Measurements from ENCODE around the gene SORD.
"Not testable (repeated sequence)": the region's sequence is repeated elsewhere in the genome, so short reads cannot be mapped to it uniquely, and the experiment has no call there.

Gene SORD

GRCh38 chr15:45093622-45094357 is 70.8 kb downstream of the SORD start:
- Mint-ChIP-seq H3K27me3 (peaks cover 33% of the 10 kb centered on the region), H3K36me3 (no peaks in the 10 kb centered on the region), H3K4me1 (no peaks in the 10 kb centered on the region), H3K9me3 (peaks cover 3% of the 10 kb centered on the region), H3K4me3 (no peak overlapping the region), H3K27ac (no peak overlapping the region)
- no peak for ATAC-seq

GRCh38 chr15:45094358-45094730 is 71.3 kb downstream of the SORD start:
- H3K36me3 Mint-ChIP-seq: no peaks in the 10 kb centered on the region

GRCh38 chr15:45095661-45096060 is 72.7 kb downstream of the SORD start:
- Mint-ChIP-seq H3K4me1 (no peaks in the 10 kb centered on the region), H3K9me3 (peaks cover 3% of the 10 kb centered on the region), H3K36me3 (no peaks in the 10 kb centered on the region), H3K27me3 (peaks cover 41% of the 10 kb centered on the region), H3K4me3 (no peak overlapping the region), H3K27ac (no peak overlapping the region)
- no peak for ATAC-seq

More at GRCh38 chr15:45094358-45094730, 71.3 kb downstream of the SORD start:
- Mint-ChIP-seq H3K9me3 (peaks cover 3% of the 10 kb centered on the region), H3K27ac (no peak overlapping the region), H3K4me1 (no peaks in the 10 kb centered on the region), H3K27me3 (peaks cover 36% of the 10 kb centered on the region), H3K4me3 (no peak overlapping the region)
- peak; percentile 26 for ATAC-seq

DNA sequence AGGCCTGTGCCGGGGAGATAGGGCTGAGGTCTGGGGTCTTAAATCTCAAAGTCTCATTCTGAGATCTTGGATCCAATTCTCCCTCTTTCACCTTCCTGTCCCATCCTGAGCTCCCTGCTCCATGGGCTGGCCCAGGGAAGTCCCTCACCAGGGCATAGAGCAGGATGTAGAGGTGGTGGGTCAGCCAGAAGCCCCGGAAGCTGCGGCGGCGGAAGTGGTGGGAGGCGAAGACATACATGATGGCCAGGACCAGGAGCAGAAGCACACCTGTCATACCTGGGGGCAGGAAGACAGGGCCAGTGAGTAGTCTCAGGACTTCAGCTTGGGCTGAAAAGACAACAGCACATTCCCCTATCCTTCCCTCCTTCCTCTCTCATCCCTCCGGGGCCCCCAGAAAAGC is 74.5 kb downstream of the SORD start:
- H3K36me3 Mint-ChIP-seq: no peaks in the 10 kb centered on the region
- peaks cover 36% of the 10 kb centered on the region for H3K27me3 Mint-ChIP-seq
- no peak overlapping the region for H3K27ac Mint-ChIP-seq
- peaks cover 3% of the 10 kb centered on the region for H3K9me3 Mint-ChIP-seq
- H3K4me1 Mint-ChIP-seq: no peaks in the 10 kb centered on the region
- H3K4me3 Mint-ChIP-seq: no peak overlapping the region
- ATAC-seq: no peak

DNA sequence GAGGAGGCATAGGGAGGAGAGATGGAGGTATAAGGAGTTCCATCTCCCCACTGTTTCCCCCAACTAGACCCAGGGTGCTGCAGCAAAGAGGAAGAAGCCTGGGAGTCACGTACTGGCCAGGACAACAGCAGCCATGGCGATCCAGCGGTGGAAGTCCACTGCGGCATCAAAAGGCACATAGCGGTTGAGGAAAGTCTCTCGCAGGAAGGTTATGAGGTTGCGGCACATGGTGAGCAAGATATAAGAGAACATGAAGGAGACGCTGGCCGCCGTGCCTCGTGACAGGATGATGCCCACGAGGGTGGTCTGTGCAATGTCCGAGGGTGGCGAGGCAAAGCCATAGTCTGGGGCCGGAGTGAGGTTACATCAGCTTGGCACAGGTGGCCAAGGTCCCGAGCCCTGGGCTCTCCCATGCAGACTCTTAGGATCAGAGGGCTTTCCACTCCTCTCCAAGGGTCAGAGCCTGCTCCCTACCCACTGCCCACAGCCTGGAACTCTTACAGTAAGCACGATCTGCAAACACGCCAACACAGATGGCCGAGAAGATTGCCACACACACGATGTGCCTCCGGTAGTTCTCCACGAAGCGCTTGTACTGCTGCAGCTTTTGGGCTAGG is 76.7 kb downstream of the SORD start:
- peaks cover 25% of the 10 kb centered on the region for H3K27me3 Mint-ChIP-seq
- H3K4me3 Mint-ChIP-seq: no peak overlapping the region
- H3K9me3 Mint-ChIP-seq: no peaks in the 10 kb centered on the region
- H3K36me3 Mint-ChIP-seq: no peaks in the 10 kb centered on the region
- no peaks in the 10 kb centered on the region for H3K4me1 Mint-ChIP-seq
- no peak overlapping the region for H3K27ac Mint-ChIP-seq
- ATAC-seq: no peak

GRCh38 chr15:45100884-45101625 is 78.1 kb downstream of the SORD start:
- Mint-ChIP-seq H3K4me1 (no peaks in the 10 kb centered on the region), H3K27me3 (peaks cover 30% of the 10 kb centered on the region), H3K9me3 (no peaks in the 10 kb centered on the region), H3K36me3 (no peaks in the 10 kb centered on the region), H3K27ac (no peak overlapping the region), H3K4me3 (no peak overlapping the region)
- no peak for ATAC-seq

- ATAC-seq: no peak
- Mint-ChIP-seq H3K4me3 (no peak overlapping the region), H3K27ac (no peak overlapping the region), H3K9me3 (no peaks in the 10 kb centered on the region), H3K4me1 (no peaks in the 10 kb centered on the region), H3K36me3 (no peaks in the 10 kb centered on the region), H3K27me3 (peaks cover 37% of the 10 kb centered on the region)
Observed at GRCh38 chr15:45101749-45102148, 78.8 kb downstream of the SORD start.

DNA sequence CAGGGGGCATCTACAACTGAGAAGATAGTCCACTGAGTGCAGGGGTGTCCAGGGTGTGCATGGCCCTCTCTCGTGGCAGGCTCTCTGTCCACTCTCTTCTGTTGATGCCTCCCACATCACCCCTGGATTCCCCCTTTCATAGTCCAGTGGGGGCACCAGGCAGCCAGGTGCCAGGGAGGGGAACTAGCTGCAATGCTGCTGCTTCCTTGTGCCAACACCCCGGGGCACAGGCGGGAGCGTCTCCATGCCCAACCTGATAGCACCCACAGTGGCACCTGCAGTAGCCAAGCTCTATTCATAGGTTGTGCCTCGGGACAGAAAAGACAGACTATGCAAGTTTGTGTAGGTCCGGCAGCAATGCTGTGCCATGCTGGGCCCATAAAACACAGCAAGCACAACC is 79.2 kb downstream of the SORD start:
- H3K4me1 Mint-ChIP-seq: no peaks in the 10 kb centered on the region
- peaks cover 41% of the 10 kb centered on the region for H3K27me3 Mint-ChIP-seq
- no peak overlapping the region for H3K4me3 Mint-ChIP-seq
- no peaks in the 10 kb centered on the region for H3K36me3 Mint-ChIP-seq
- no peak overlapping the region for H3K27ac Mint-ChIP-seq
- ATAC-seq: no peak
- H3K9me3 Mint-ChIP-seq: no peaks in the 10 kb centered on the region

DNA sequence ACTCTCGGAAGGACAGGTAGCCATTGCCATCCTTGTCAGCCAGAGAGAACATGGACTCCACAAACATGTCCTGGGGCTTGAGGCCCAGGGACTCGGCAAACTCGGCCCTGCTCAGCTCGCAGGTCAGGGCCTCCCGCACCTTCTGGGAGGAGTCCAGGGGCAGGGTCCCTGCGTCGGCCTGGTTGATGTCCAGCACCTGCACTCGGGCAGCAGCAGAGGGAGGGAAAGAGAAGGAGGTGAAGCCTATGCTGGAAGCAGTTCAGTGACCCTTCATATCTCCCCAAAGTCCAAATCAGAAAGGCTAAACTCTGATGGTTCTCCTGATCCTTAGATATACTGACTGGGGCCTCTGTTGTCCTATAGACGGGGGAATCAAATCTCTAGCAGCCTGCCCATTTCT is 81.2 kb downstream of the SORD start:
- H3K9me3 Mint-ChIP-seq, H3K4me3 Mint-ChIP-seq, ATAC-seq, H3K4me1 Mint-ChIP-seq, H3K27ac Mint-ChIP-seq, H3K36me3 Mint-ChIP-seq: not testable (repeated sequence)
- peaks cover 56% of the 10 kb centered on the region for H3K27me3 Mint-ChIP-seq

DNA sequence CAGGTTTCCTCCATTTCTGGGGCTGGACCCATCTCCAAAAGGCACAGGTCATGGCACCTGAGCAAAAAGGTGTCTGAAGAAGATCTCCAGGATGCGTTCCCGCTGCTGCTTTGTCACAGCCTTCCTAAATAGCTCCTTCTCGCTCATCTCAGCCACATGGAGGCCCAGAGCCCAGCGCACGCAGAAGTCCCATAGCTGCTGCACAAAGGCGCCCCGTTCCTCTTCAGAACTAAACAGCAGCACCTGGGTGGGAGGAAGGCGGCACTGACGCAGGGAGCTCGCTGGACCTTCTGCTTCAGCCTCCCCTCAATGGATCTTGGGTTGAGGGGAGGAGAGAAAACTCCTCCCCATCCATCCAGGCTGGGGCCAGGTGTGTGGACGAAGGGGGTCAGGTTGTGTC is 82.6 kb downstream of the SORD start:
- Mint-ChIP-seq H3K4me1 (no peaks in the 10 kb centered on the region), H3K4me3 (no peak overlapping the region), H3K36me3 (no peaks in the 10 kb centered on the region), H3K9me3 (no peaks in the 10 kb centered on the region), H3K27ac (no peak overlapping the region), H3K27me3 (peaks cover 56% of the 10 kb centered on the region)
- no peak for ATAC-seq

DNA sequence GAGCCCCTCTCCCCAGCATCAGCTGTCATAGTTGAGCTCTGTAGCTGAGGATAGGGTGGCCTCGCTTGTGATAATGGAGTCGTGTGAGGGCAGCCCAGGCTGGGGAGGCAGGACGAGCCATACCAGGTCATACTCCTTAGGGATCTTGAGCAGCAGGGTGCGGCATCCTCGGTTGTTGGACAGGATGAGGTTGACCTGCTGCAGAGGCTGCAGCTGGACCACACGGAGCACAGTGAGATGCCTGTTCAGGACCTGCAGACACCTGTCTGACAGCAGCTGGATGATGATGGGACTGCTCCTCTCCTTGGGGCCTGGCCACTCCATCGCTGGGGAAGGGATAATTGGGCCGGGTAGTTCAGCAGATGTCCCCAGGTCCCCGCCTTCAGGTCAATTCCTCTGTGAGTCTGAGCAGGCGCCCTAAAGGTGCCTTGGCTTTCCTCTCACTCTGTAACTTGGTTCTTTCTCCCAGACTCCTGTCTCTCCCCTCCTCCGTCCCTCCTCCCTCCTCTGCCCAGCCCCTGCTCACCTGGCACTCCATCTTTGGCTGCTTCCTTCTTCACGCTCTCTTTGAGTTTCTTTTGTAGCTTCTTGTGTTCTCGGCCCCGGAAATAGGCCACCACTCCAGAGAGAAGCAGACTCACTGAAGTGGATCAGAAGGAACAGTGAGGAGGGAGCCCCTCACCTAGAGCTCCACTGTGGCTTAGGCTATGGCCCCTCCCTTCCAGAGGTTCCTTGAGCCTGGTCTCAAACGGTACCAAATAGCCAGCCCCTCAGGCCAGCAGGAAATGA is 83.2 kb downstream of the SORD start:
- Mint-ChIP-seq H3K27me3 (peaks cover 56% of the 10 kb centered on the region), H3K27ac (no peak overlapping the region), H3K4me3 (no peak overlapping the region), H3K9me3 (no peaks in the 10 kb centered on the region), H3K36me3 (no peaks in the 10 kb centered on the region), H3K4me1 (no peaks in the 10 kb centered on the region)
- ATAC-seq: no peak

- H3K4me3 Mint-ChIP-seq: no peak overlapping the region
- no peaks in the 10 kb centered on the region for H3K9me3 Mint-ChIP-seq
- peaks cover 63% of the 10 kb centered on the region for H3K27me3 Mint-ChIP-seq
- no peaks in the 10 kb centered on the region for H3K36me3 Mint-ChIP-seq
- no peak overlapping the region for H3K27ac Mint-ChIP-seq
- peaks cover 13% of the 10 kb centered on the region for H3K4me1 Mint-ChIP-seq
- ATAC-seq: no peak
Observed at GRCh38 chr15:45107941-45108630, 85.1 kb downstream of the SORD start.

- Mint-ChIP-seq H3K27me3 (peaks cover 85% of the 10 kb centered on the region), H3K4me3 (no peak overlapping the region)
- no peak for ATAC-seq
Observed at GRCh38 chr15:45110256-45110820, 87.3 kb downstream of the SORD start.

DNA sequence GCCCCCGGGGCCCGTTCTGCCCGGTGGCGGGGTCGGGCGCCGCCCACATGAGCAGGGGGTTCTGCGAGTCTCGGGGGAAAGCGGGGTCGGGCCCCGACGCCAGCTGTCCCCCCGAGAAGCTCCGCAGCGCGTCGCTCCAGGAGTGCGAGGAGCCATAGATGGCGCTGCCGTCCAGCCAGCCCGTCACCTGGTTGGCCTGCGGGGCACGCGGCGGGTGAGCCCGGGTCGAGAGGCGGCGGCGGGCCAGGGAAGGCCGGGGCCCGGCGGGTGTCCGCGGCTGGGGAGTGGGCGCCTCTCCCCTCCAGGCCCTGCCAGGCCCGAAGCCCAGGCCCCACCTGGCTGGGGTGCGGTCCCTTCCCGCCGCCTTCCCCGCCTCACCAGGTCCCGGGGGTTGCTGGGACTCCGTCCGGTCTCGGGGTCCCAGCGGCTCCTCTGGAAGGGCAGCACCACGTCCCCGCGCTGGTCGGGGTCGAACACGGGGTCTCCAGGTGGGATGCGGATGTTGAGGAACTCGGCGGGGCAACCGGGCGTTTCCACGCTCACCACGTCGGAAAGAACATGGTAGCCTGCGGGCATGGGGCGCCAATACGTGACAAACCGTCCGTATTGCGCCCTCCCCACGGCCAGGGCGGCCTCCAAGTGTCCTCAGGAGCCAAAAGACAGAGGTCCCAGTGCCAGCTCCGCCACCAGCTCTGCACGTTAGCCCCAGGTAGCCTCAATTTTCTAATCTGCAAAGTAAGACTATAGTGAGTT is 88.6 kb downstream of the SORD start:
- ATAC-seq: no peak
- Mint-ChIP-seq H3K9me3 (no peaks in the 10 kb centered on the region), H3K4me1 (peaks cover 37% of the 10 kb centered on the region), H3K27ac (no peak overlapping the region), H3K4me3 (peak overlapping the region; percentile 48), H3K27me3 (peaks cover 88% of the 10 kb centered on the region), H3K36me3 (no peaks in the 10 kb centered on the region)

More at GRCh38 chr15:45110256-45110820, 87.3 kb downstream of the SORD start:
- Mint-ChIP-seq H3K9me3 (no peaks in the 10 kb centered on the region), H3K4me1 (peaks cover 31% of the 10 kb centered on the region), H3K36me3 (no peaks in the 10 kb centered on the region), H3K27ac (no peak overlapping the region)
